OCI-LY3 (cell line): ENCODE data around the gene RIMKLA.

Source experiments
- CTCF ChIP-seq: fragments of 200-600, 300-600 bp; sonication (generic); IDR thresholded peaks from 2 replicates; pipeline ENCODE4 v1.5.1; 2014; ENCODE audit warnings: antibody characterized with exemption, low read length, low read depth
- EZH2phosphoT487 ChIP-seq: fragments of 200-600 bp; shearing (Covaris generic); IDR thresholded peaks from 2 replicates; pipeline ENCODE4 v1.6.1; 2018; ENCODE audit warnings: antibody characterized with exemption, mixed run types, low read depth

- no peak for TF ChIP-seq CTCF
- no peak for TF ChIP-seq EZH2phosphoT487
These were observed 42.1 kb downstream of the RIMKLA start for GRCh38 chr1:42422737-42423136.
